A673 (cell line): ENCODE data around the gene CTSA. TPM values are rescaled to one million over a fixed set of nuclear protein-coding genes. Genes with fewer than 3 reads are reported as not detected.

Experiments used
- BruUV-seq: library from RNA; stranded (reverse); fragments of 400-500 nt; replicated peaks from 2 replicates; lab custom pipeline; 2021; lab: Mats Ljungman, UMichigan
- CTCF ChIA-PET: fragments of 300-600 bp; sonication (Branson Sonifier 250); formaldehyde crosslinking; loops from one replicate; lab custom pipeline; 2022; ENCODE audit warnings: antibody characterized with exemption; lab: Charles Lee
- POLR2A ChIA-PET: fragments of 300-600 bp; sonication (Branson Sonifier 250); formaldehyde crosslinking; loops from one replicate; lab custom pipeline; 2022; ENCODE audit warnings: antibody characterized with exemption; ENCODE audit not compliant: low non-redundant PET; lab: Charles Lee
- DNase-seq: peaks from one replicate; pipeline ENCODE4 v3.0.0-alpha.2; 2015; ENCODE audit warnings: low spot score
- H3K27ac ChIP-seq: fragments of 200-600 bp; sonication (generic); 2 replicates; pipeline ENCODE4 v1.5.1; 2016; ENCODE audit warnings: mixed run types, low read depth, mild to moderate bottlenecking, mixed read lengths, antibody characterized with exemption, low read length; ENCODE audit not compliant: poor library complexity, severe bottlenecking
- H3K27me3 ChIP-seq: fragments of 200-600 bp; sonication (generic); replicated peaks from 2 replicates; pipeline ENCODE4 v1.6.1; 2017; ENCODE audit warnings: mixed run types, low read depth, mild to moderate bottlenecking, mixed read lengths, antibody characterized with exemption, low read length; ENCODE audit not compliant: insufficient read depth, poor library complexity
- H3K36me3 ChIP-seq: fragments of 200-600 bp; sonication (generic); 2 replicates; pipeline ENCODE4 v1.6.1; 2016; ENCODE audit warnings: mixed run types, mild to moderate bottlenecking, mixed read lengths, antibody characterized with exemption, low read length; ENCODE audit not compliant: insufficient read depth, poor library complexity, severe bottlenecking
- H3K4me1 ChIP-seq: fragments of 200-600 bp; sonication (generic); 2 replicates; pipeline ENCODE4 v1.6.1; 2017; ENCODE audit warnings: mixed run types, mild to moderate bottlenecking, mixed read lengths, antibody characterized with exemption, low read length; ENCODE audit not compliant: insufficient read depth, poor library complexity, severe bottlenecking
- H3K4me3 ChIP-seq: fragments of 200-600 bp; sonication (generic); 2 replicates; pipeline ENCODE4 v1.5.1; 2016; ENCODE audit warnings: low read depth, mixed run types, mild to moderate bottlenecking, mixed read lengths, low read length; ENCODE audit not compliant: poor library complexity, severe bottlenecking
- H3K9me3 ChIP-seq: fragments of 200-600 bp; sonication (generic); 2 replicates; pipeline ENCODE4 v1.6.1; 2016; ENCODE audit warnings: mixed run types, low read depth, mild to moderate bottlenecking, mixed read lengths, antibody characterized with exemption, low read length; ENCODE audit not compliant: poor library complexity, severe bottlenecking
- CTCF ChIP-seq: fragments of 300-800, 200-600 bp; sonication (generic); conservative IDR thresholded peaks from 2 replicates; pipeline ENCODE4 v1.5.1; 2017; ENCODE audit warnings: low read depth, mild to moderate bottlenecking, antibody characterized with exemption, low read length, moderate library complexity, mixed read lengths
- EZH2 ChIP-seq: fragments of 200-600 bp; sonication (generic); IDR thresholded peaks from 2 replicates; pipeline ENCODE4 v1.6.1; 2017; ENCODE audit warnings: borderline replicate concordance, low read depth, mild to moderate bottlenecking, mixed read lengths, antibody characterized with exemption, low read length; ENCODE audit not compliant: poor library complexity, severe bottlenecking
- intact Hi-C: fragments of 100-400 bp; cut with micrococcal nuclease; formaldehyde crosslinking; loops from one replicate; pipeline ENCODE4 v1.10.0; 2022; ENCODE audit not compliant: unreplicated experiment
- total RNA-seq: library from RNA; stranded (reverse); gene quantifications from 2 replicates; pipeline ENCODE4 v1.2.3, GENCODE V29; 2021

Gene CTSA
- total RNA-seq, 1 experiment from 2014 or later = 83.5 TPM

- Histone ChIP-seq H3K36me3 (peaks cover 13% of the 10 kb centered on the region), H3K9me3 (no peaks in the 10 kb centered on the region), H3K4me1 (peaks cover 32% of the 10 kb centered on the region), H3K27me3 (no peaks in the 10 kb centered on the region), H3K4me3 (peak overlapping the region; percentile 97), H3K27ac (peak overlapping the region; percentile 100)
- POLR2A ChIA-PET = interaction anchor here (0.5 kb wide), 1 partner anchor 430 kb away, joined by 3 read pairs; no protein-coding TSS in a partner anchor
- DNase-seq = peak; percentile 79
- TF ChIP-seq EZH2 (no peak), CTCF (no peak)
- CTCF ChIA-PET = interaction anchor here (0.8 kb wide), 1 partner anchor 36 kb away, joined by 4 read pairs; no protein-coding TSS in a partner anchor
- BruUV-seq = TSS peak; percentile 77
- intact Hi-C loops = no loop called here
Measured at GRCh38 chr20:45934046-45934585, 43.0 kb downstream of the CTSA start.

GRCh38 chr20:45934586-45935415 lies 43.7 kb downstream of the CTSA start, which contains the start of gene PCIF1:
PCIF1 (plus strand) TSS chr20:45934683; CDS start chr20:45939000, 4,317 bp downstream.
- Histone ChIP-seq H3K9me3 (no peaks in the 10 kb centered on the region), H3K27me3 (no peaks in the 10 kb centered on the region), H3K4me3 (peak within 1 kb of the TSS; percentile 97), H3K36me3 (peaks cover 20% of the 10 kb centered on the region), H3K4me1 (peaks cover 36% of the 10 kb centered on the region), H3K27ac (peak within 1 kb of the TSS; percentile 100)
- DNase-seq = peak; percentile 98
- CTCF ChIA-PET = interaction anchor here (0.7 to 0.8 kb wide), 2 partner anchors 35 to 187 kb away, joined by 4 to 6 read pairs; no protein-coding TSS in a partner anchor
- intact Hi-C loops = no loop called here
- BruUV-seq = no TSS peak
- POLR2A ChIA-PET = interaction anchor here (0.6 to 0.7 kb wide), 2 partner anchors 97 to 115 kb away, joined by 10 to 11 read pairs; no protein-coding TSS in a partner anchor
- no peak for TF ChIP-seq CTCF
- no peak for TF ChIP-seq EZH2

GRCh38 chr20:45935416-45936046 lies 44.4 kb downstream of the CTSA start:
- intact Hi-C loops = no loop called here
- Histone ChIP-seq H3K9me3 (no peaks in the 10 kb centered on the region), H3K27me3 (no peaks in the 10 kb centered on the region), H3K27ac (peak overlapping the region; percentile 100), H3K36me3 (peaks cover 27% of the 10 kb centered on the region), H3K4me1 (peaks cover 36% of the 10 kb centered on the region), H3K4me3 (peak overlapping the region; percentile 97)
- ChIA-PET CTCF (interaction anchor here (0.6 to 0.7 kb wide), 2 partner anchors 51 to 186 kb away, joined by 3 to 6 read pairs; no protein-coding TSS in a partner anchor), POLR2A (interaction anchor here (0.6 to 0.7 kb wide), 2 partner anchors 96 to 116 kb away, joined by 10 to 11 read pairs; no protein-coding TSS in a partner anchor)
- TF ChIP-seq CTCF (no peak), EZH2 (no peak)
- BruUV-seq = TSS peak; percentile 80
- DNase-seq = no peak
